Testis (tissue), 3 donors: Measurements from ENCODE around the gene GPR78. TPM values are rescaled to one million over a fixed set of nuclear protein-coding genes. Genes with fewer than 3 reads are reported as not detected.

Experiments
- DNase-seq: peaks from one replicate; pipeline ENCODE4 v3.0.0-alpha.2; 2019
- H3K27ac ChIP-seq, 2 donors: fragments of 200-600 bp; sonication (generic); one replicate each; pipeline ENCODE4 v1.5.1; 2019
- H3K27me3 ChIP-seq: fragments of 200-600 bp; sonication (generic); one replicate; pipeline ENCODE4 v1.5.1; 2019
- H3K36me3 ChIP-seq: fragments of 200-600 bp; sonication (generic); one replicate; pipeline ENCODE4 v1.5.1; 2017; ENCODE audit warnings: low read depth; ENCODE audit errors: missing control alignments
- H3K4me1 ChIP-seq: fragments of 200-600 bp; sonication (generic); one replicate; pipeline ENCODE4 v1.5.1; 2019
- H3K4me3 ChIP-seq, 2 donors: fragments of 200-600 bp; sonication (generic); one replicate each; pipeline ENCODE4 v1.5.1; 2017 to 2019
- H3K9me3 ChIP-seq: fragments of 200-600 bp; sonication (generic); one replicate; pipeline ENCODE4 v1.5.1; 2017
- CTCF ChIP-seq, 3 experiments: fragments of 450-650 bp in 2 of 3; fragments of 200-600 bp in 1 of 3; sonication (generic) in 1 of 3; IDR thresholded peaks; one replicate each; pipeline ENCODE4 v1.5.1; 2016 to 2019; ENCODE audit warnings: antibody characterized with exemption in 3 of 3, mild to moderate bottlenecking in 2 of 3, moderate library complexity in 1 of 3
- POLR2A ChIP-seq: fragments of 450-650 bp; IDR thresholded peaks from one replicate; pipeline ENCODE4 v1.6.1; 2017; ENCODE audit warnings: antibody characterized with exemption, mild to moderate bottlenecking, moderate library complexity
- WGBS, 2 donors: methylation state at CpG; one replicate each; pipeline ENCODE4 v1.1.5; 2018; 5-methylcytosine and 5-hydroxymethylcytosine counted together
- intact Hi-C: fragments of 100-400 bp; cut with DNase I; formaldehyde crosslinking; loops from one replicate; pipeline ENCODE4 v1.15.1; 2023; ENCODE audit warnings: low total_unique reads
- polyA plus RNA-seq: library from polyadenylated mRNA; stranded (reverse); fragments of 350-450 nt; fragmentation: Illumina TruSeq; extraction: RNeasy Lipid Tissue Mini Kit (QIAGEN cat#74804); gene quantifications from one replicate; pipeline ENCODE4 v1.2.3, GENCODE V29; 2014; ENCODE audit warnings: low read depth, low replicate concordance; ENCODE audit not compliant: insufficient read depth
- total RNA-seq, 2 donors: library from RNA; depleted of rRNA; stranded (reverse); fragments of >200 nt; gene quantifications; one replicate each; pipeline ENCODE4 v1.2.3, GENCODE V29; 2016

Gene GPR78
- total and polyA plus RNA-seq, 3 donors from 2014 or later = 0.34 to 0.99 (median 0.39) TPM

GRCh38 chr4:8607603-8608481 lies 27.6 kb downstream of the GPR78 start:
- intact Hi-C loops = no loop called here
- Histone ChIP-seq H3K9me3 (no peaks in the 10 kb centered on the region), H3K36me3 (no peaks in the 10 kb centered on the region), H3K27me3 (no peaks in the 10 kb centered on the region), H3K27ac (no peak overlapping the region), H3K4me1 (peaks cover 5% of the 10 kb centered on the region), H3K4me3 (peak overlapping the region in 1 of 2 donors; percentile 29)
- 12 to 17% methylated on average over 19 to 42 of the region's 42 CpGs for WGBS, 2 donors
- TF ChIP-seq CTCF (IDR thresholded peaks at IDR 0.05) (peak; percentile 55 to 94 (median 82)), POLR2A (no peak)
- DNase-seq = peak; percentile 50

GRCh38 chr4:8608714-8609391 lies 28.7 kb downstream of the GPR78 start:
- no peak overlapping the region for H3K27ac ChIP-seq
- intact Hi-C loops = no loop called here
- no peaks in the 10 kb centered on the region for H3K36me3 ChIP-seq
- H3K27me3 ChIP-seq = no peaks in the 10 kb centered on the region
- H3K4me3 ChIP-seq = no peak overlapping the region
- 80 to 89% methylated on average over 5 of the region's 5 CpGs for WGBS, 2 donors
- H3K9me3 ChIP-seq = no peaks in the 10 kb centered on the region
- DNase-seq = no peak
- H3K4me1 ChIP-seq = peaks cover 5% of the 10 kb centered on the region
- TF ChIP-seq POLR2A = no peak

- Histone ChIP-seq H3K4me1 (peaks cover 5% of the 10 kb centered on the region), H3K36me3 (no peaks in the 10 kb centered on the region), H3K27ac (no peak overlapping the region), H3K9me3 (no peaks in the 10 kb centered on the region), H3K4me3 (no peak overlapping the region), H3K27me3 (no peaks in the 10 kb centered on the region)
- WGBS, 2 donors = 75 to 92% methylated on average over 6 of the region's 6 CpGs
- intact Hi-C loops = no loop called here
- TF ChIP-seq POLR2A (no peak), CTCF (IDR thresholded peaks at IDR 0.05) (no peak)
- no peak for DNase-seq
These were observed 29.2 kb downstream of the GPR78 start for GRCh38 chr4:8609406-8609805.

GRCh38 chr4:8609824-8610350 lies 29.7 kb downstream of the GPR78 start:
- intact Hi-C loops = no loop called here
- Histone ChIP-seq H3K9me3 (no peaks in the 10 kb centered on the region), H3K4me3 (no peak overlapping the region), H3K36me3 (no peaks in the 10 kb centered on the region), H3K27ac (no peak overlapping the region), H3K4me1 (peaks cover 5% of the 10 kb centered on the region), H3K27me3 (no peaks in the 10 kb centered on the region)
- TF ChIP-seq POLR2A = no peak
- TF ChIP-seq CTCF (IDR thresholded peaks at IDR 0.05) = no peak
- no peak for DNase-seq
- 81 to 88% methylated on average over 7 to 9 of the region's 9 CpGs for WGBS, 2 donors
